H9 (cell line): ENCODE results near the gene WDR59. TPM values are rescaled to one million over a fixed set of nuclear protein-coding genes. Genes with fewer than 3 reads are reported as not detected.

ENCODE experiments used
- DNase-seq: peaks from one replicate; pipeline ENCODE4 v3.0.0-alpha.2; 2017
- H2AFZ ChIP-seq: one replicate; pipeline ENCODE4 v1.6.1; 2013; ENCODE audit warnings: mild to moderate bottlenecking, low read length, control low read depth, moderate library complexity
- H2AK5ac ChIP-seq: 2 replicates; pipeline ENCODE4 v1.6.1; 2013; ENCODE audit warnings: low read length, control low read depth, mixed read lengths; ENCODE audit not compliant: insufficient read length
- H2BK120ac ChIP-seq: one replicate; pipeline ENCODE4 v1.6.1; 2013; ENCODE audit warnings: low read depth, mild to moderate bottlenecking, low read length, control low read depth, inconsistent platforms; ENCODE audit not compliant: poor library complexity, severe bottlenecking
- H2BK12ac ChIP-seq: 2 replicates; pipeline ENCODE4 v1.6.1; 2013; ENCODE audit warnings: low read length, control low read depth, mixed read lengths, low read depth; ENCODE audit not compliant: insufficient read length
- H2BK15ac ChIP-seq: 2 replicates; pipeline ENCODE4 v1.6.1; 2013; ENCODE audit warnings: low read depth, low read length, control low read depth
- H2BK20ac ChIP-seq: one replicate; pipeline ENCODE4 v1.6.1; 2013; ENCODE audit warnings: low read depth, mild to moderate bottlenecking, low read length, control low read depth, inconsistent platforms; ENCODE audit not compliant: poor library complexity, severe bottlenecking
- H2BK5ac ChIP-seq: 2 replicates; pipeline ENCODE4 v1.6.1; 2013; ENCODE audit warnings: low read length, control low read depth, mixed read lengths; ENCODE audit not compliant: insufficient read length
- H3K14ac ChIP-seq: 2 replicates; pipeline ENCODE4 v1.6.1; 2013; ENCODE audit warnings: low read length, control low read depth; ENCODE audit not compliant: insufficient read depth
- H3K18ac ChIP-seq: 2 replicates; pipeline ENCODE4 v1.6.1; 2013; ENCODE audit warnings: low read depth, mild to moderate bottlenecking, mixed read lengths, low read length, control low read depth; ENCODE audit not compliant: insufficient read length
- H3K23ac ChIP-seq: 2 replicates; pipeline ENCODE4 v1.6.1; 2013; ENCODE audit warnings: low read length, control low read depth, mixed read lengths, low read depth; ENCODE audit not compliant: insufficient read length
- H3K23me2 ChIP-seq: 2 replicates; pipeline ENCODE4 v1.6.1; 2013; ENCODE audit warnings: low read depth, mild to moderate bottlenecking, mixed read lengths, low read length, control low read depth; ENCODE audit not compliant: insufficient read length, poor library complexity, severe bottlenecking
- H3K27ac ChIP-seq: 2 replicates; pipeline ENCODE4 v1.5.1; 2013; ENCODE audit warnings: low read length, control low read depth, mixed read lengths, low read depth; ENCODE audit not compliant: insufficient read length
- H3K27me3 ChIP-seq: 2 replicates; pipeline ENCODE4 v1.6.1; 2013; ENCODE audit warnings: low read length, control low read depth, inconsistent platforms; ENCODE audit not compliant: insufficient read depth
- H3K4ac ChIP-seq: 2 replicates; pipeline ENCODE4 v1.6.1; 2013; ENCODE audit warnings: low read depth, mild to moderate bottlenecking, control low read depth, inconsistent platforms, low read length, moderate library complexity
- H3K4me1 ChIP-seq: 2 replicates; pipeline ENCODE4 v1.6.1; 2013; ENCODE audit warnings: low read length, control low read depth, inconsistent platforms; ENCODE audit not compliant: insufficient read depth
- H3K4me2 ChIP-seq: 2 replicates; pipeline ENCODE4 v1.6.1; 2013; ENCODE audit warnings: low read length, control low read depth, mixed read lengths; ENCODE audit not compliant: insufficient read length, insufficient read depth
- H3K56ac ChIP-seq: 2 replicates; pipeline ENCODE4 v1.6.1; 2013; ENCODE audit warnings: low read depth, mild to moderate bottlenecking, mixed read lengths, low read length, control low read depth; ENCODE audit not compliant: insufficient read length
- H3K79me1 ChIP-seq: 2 replicates; pipeline ENCODE4 v1.6.1; 2013; ENCODE audit warnings: low read depth, mild to moderate bottlenecking, moderate library complexity, low read length, control low read depth, inconsistent platforms; ENCODE audit not compliant: insufficient read depth, poor library complexity, severe bottlenecking
- H3K79me2 ChIP-seq: 2 replicates; pipeline ENCODE4 v1.6.1; 2013; ENCODE audit warnings: low read length, control low read depth, inconsistent platforms; ENCODE audit not compliant: insufficient read depth
- H3K9ac ChIP-seq: 2 replicates; pipeline ENCODE4 v1.6.1; 2013; ENCODE audit warnings: low read length, control low read depth, mixed read lengths; ENCODE audit not compliant: insufficient read length; ENCODE audit errors: extremely low read depth
- H3K9me3 ChIP-seq: one replicate; pipeline ENCODE4 v1.6.1; 2013; ENCODE audit warnings: low read depth, low read length, inconsistent platforms; ENCODE audit not compliant: control insufficient read depth
- H3T11ph ChIP-seq: one replicate; pipeline ENCODE4 v1.6.1; 2013; ENCODE audit warnings: mild to moderate bottlenecking, low read length, control low read depth, inconsistent platforms
- H4K20me1 ChIP-seq: one replicate; pipeline ENCODE4 v1.6.1; 2013; ENCODE audit not compliant: control insufficient read depth, insufficient read length, insufficient read depth
- H4K5ac ChIP-seq: 2 replicates; pipeline ENCODE4 v1.6.1; 2013; ENCODE audit warnings: low read depth, mild to moderate bottlenecking, mixed read lengths, low read length, control low read depth; ENCODE audit not compliant: insufficient read length
- H4K8ac ChIP-seq: replicated peaks from 2 replicates; pipeline ENCODE4 v1.6.1; 2013; ENCODE audit warnings: low read length, control low read depth, mixed read lengths, low read depth; ENCODE audit not compliant: insufficient read length
- H4K91ac ChIP-seq: 2 replicates; pipeline ENCODE4 v1.6.1; 2013; ENCODE audit warnings: low read depth, mild to moderate bottlenecking, moderate library complexity, mixed read lengths, low read length, control low read depth; ENCODE audit not compliant: insufficient read length
- H3K27ac Mint-ChIP-seq, 3 experiments: 2 replicates in 2 of 3; 3 replicates in 1 of 3; pipeline ENCODE4 v1.8.0; 2020 to 2021; ENCODE audit warnings: mixed read lengths in 3 of 3, mild to moderate bottlenecking in 1 of 3, moderate library complexity in 1 of 3
- H3K27me3 Mint-ChIP-seq: 2 replicates; pipeline ENCODE4 v1.8.0; 2021; ENCODE audit warnings: low read depth, mild to moderate bottlenecking, moderate library complexity, mixed read lengths
- H3K36me3 Mint-ChIP-seq, 3 experiments: 2 replicates in 2 of 3; 3 replicates in 1 of 3; pipeline ENCODE4 v1.8.0; 2020 to 2021; ENCODE audit warnings: low read depth in 3 of 3, mixed read lengths in 3 of 3; ENCODE audit not compliant: insufficient read depth in 1 of 3
- H3K4me1 Mint-ChIP-seq, 2 experiments: 2 replicates each; pipeline ENCODE4 v1.8.0; 2020; ENCODE audit warnings: mixed read lengths in 2 of 2
- H3K4me3 Mint-ChIP-seq, 2 experiments: 2 replicates in 1 of 2; 3 replicates in 1 of 2; pipeline ENCODE4 v1.8.0; 2020 to 2021; ENCODE audit warnings: mild to moderate bottlenecking in 2 of 2, mixed read lengths in 2 of 2, moderate library complexity in 1 of 2
- H3K9me3 Mint-ChIP-seq, 2 experiments: 2 replicates in 1 of 2; 3 replicates in 1 of 2; pipeline ENCODE4 v1.8.0; 2020; ENCODE audit warnings: mild to moderate bottlenecking in 2 of 2, mixed read lengths in 2 of 2, moderate library complexity in 1 of 2
- CTCF ChIP-seq: fragments of 200-600 bp; sonication (generic); conservative IDR thresholded peaks from 3 replicates; pipeline ENCODE4 v1.8.0; 2021; ENCODE audit warnings: antibody characterized with exemption, mild to moderate bottlenecking
- WGBS: extraction: QIAGEN DNeasy Blood & Tissue Kit; methylation state at CpG from one replicate; pipeline ENCODE4 v1.1.7; 2013; ENCODE audit warnings: missing lambda C conversion rate, low lambda C conversion rate, mixed read lengths; ENCODE audit not compliant: insufficient read length; ENCODE audit errors: extremely low coverage; 5-methylcytosine and 5-hydroxymethylcytosine counted together
- total RNA-seq: library from RNA; stranded (reverse); gene quantifications from 2 replicates; pipeline ENCODE4 v1.2.1, GENCODE V29; 2021

The WDR59 gene
- total RNA-seq, 1 experiment from 2014 or later = 97.5 TPM

- Histone ChIP-seq H3K4ac (no peak overlapping the region), H4K91ac (no peak overlapping the region)
- no CpG with 5 or more reads among the region's 10 CpGs for WGBS
These were observed 122.1 kb downstream of the WDR59 start for GRCh38 chr16:74862743-74863244.

More at GRCh38 chr16:74862743-74863244, 122.1 kb downstream of the WDR59 start:
- Histone ChIP-seq H3K4me1 (peaks cover 6% of the 10 kb centered on the region; the same call in 1 of the 2 replicates), H2BK20ac (no peak overlapping the region), H3K79me2 (no peaks in the 10 kb centered on the region), H3T11ph (no peak overlapping the region), H3K27ac (no peak overlapping the region), H3K18ac (no peak overlapping the region), H2BK12ac (no peak overlapping the region), H2AK5ac (no peak overlapping the region), H3K9me3 (no peaks in the 10 kb centered on the region), H2BK5ac (no peak overlapping the region), H2BK120ac (no peak overlapping the region), H3K23ac (no peak overlapping the region), H3K56ac (no peak overlapping the region), H2BK15ac (no peak overlapping the region), H4K8ac (no peak overlapping the region), H4K20me1 (no peaks in the 10 kb centered on the region), H3K79me1 (no peaks in the 10 kb centered on the region), H3K14ac (no peak overlapping the region), H3K27me3 (no peaks in the 10 kb centered on the region), H2AFZ (no peak overlapping the region), H4K5ac (no peak overlapping the region), H3K4me2 (no peak overlapping the region), H3K23me2 (no peaks in the 10 kb centered on the region), H3K9ac (no peak overlapping the region)
- Mint-ChIP-seq H3K9me3 (no peaks in the 10 kb centered on the region), H3K27ac (peak overlapping the region in 2 of 3 experiments; percentile 5 to 44; a peak in 2 of 7 replicates), H3K27me3 (no peaks in the 10 kb centered on the region; the same call in 1 of the 2 replicates), H3K4me1 (peaks cover 40 to 42% of the 10 kb centered on the region in 2 experiments), H3K36me3 (no peaks in the 10 kb centered on the region), H3K4me3 (no peak overlapping the region)
- peak; percentile 96 for TF ChIP-seq CTCF
- no peak for DNase-seq
